NT2/D1 (cell line): Measurements from ENCODE around the gene OR51D1.

Source experiments
- DNase-seq: peaks from one replicate; pipeline ENCODE4 v3.0.0-alpha.2; 2011; ENCODE audit warnings: low read depth, low spot score
- H3K27me3 ChIP-seq: 2 replicates; pipeline ENCODE4 v1.6.0; 2011; ENCODE audit warnings: mild to moderate bottlenecking; ENCODE audit not compliant: insufficient read length, insufficient read depth
- H3K36me3 ChIP-seq: 2 replicates; pipeline ENCODE4 v1.6.1; 2011; ENCODE audit warnings: mild to moderate bottlenecking, low read length, mixed read lengths; ENCODE audit not compliant: insufficient read depth, insufficient read length
- H3K4me1 ChIP-seq: 2 replicates; pipeline ENCODE4 v1.5.1; 2011; ENCODE audit not compliant: insufficient read depth, insufficient read length
- H3K4me3 ChIP-seq: 2 replicates; pipeline ENCODE4 v1.5.1; 2011; ENCODE audit warnings: low read depth; ENCODE audit not compliant: insufficient read length
- H3K9ac ChIP-seq: 2 replicates; pipeline ENCODE4 v1.6.0; 2011; ENCODE audit warnings: low read depth; ENCODE audit not compliant: insufficient read length
- H3K9me3 ChIP-seq: 2 replicates; pipeline ENCODE4 v1.5.1; 2011; ENCODE audit warnings: mild to moderate bottlenecking, low read length; ENCODE audit not compliant: insufficient read depth
- SUZ12 ChIP-seq: IDR thresholded peaks from 2 replicates; pipeline ENCODE4 v1.6.1; 2011; ENCODE audit not compliant: insufficient read length, insufficient read depth; ENCODE audit errors: extremely low read depth
- YY1 ChIP-seq: IDR thresholded peaks from 2 replicates; pipeline ENCODE4 v1.6.1; 2011; ENCODE audit not compliant: insufficient read length, insufficient read depth
- ZNF274 ChIP-seq: IDR thresholded peaks from 2 replicates; pipeline ENCODE4 v1.6.1; 2011; ENCODE audit warnings: mild to moderate bottlenecking, low read depth, low read length

OR51D1 gene

GRCh38 chr11:4639931-4640330 is 2.7 kb downstream of the OR51D1 start:
- Histone ChIP-seq H3K9ac (no peak overlapping the region), H3K4me1 (peaks cover 2% of the 10 kb centered on the region), H3K36me3 (no peaks in the 10 kb centered on the region), H3K4me3 (no peak overlapping the region), H3K9me3 (no peaks in the 10 kb centered on the region), H3K27me3 (peaks cover 8% of the 10 kb centered on the region)
- DNase-seq = no peak
- no peak for TF ChIP-seq YY1
- TF ChIP-seq SUZ12 = no peak
- no peak for TF ChIP-seq ZNF274

GRCh38 chr11:4641501-4641900 is 4.2 kb downstream of the OR51D1 start:
- Histone ChIP-seq H3K36me3 (no peaks in the 10 kb centered on the region), H3K4me3 (no peak overlapping the region), H3K9ac (no peak overlapping the region), H3K9me3 (no peaks in the 10 kb centered on the region), H3K27me3 (peaks cover 8% of the 10 kb centered on the region), H3K4me1 (peaks cover 2% of the 10 kb centered on the region)
- no peak for DNase-seq
- no peak for TF ChIP-seq SUZ12
- TF ChIP-seq YY1 = no peak
- no peak for TF ChIP-seq ZNF274

GRCh38 chr11:4642043-4642442 is 4.8 kb downstream of the OR51D1 start:
- Histone ChIP-seq H3K4me1 (peaks cover 2% of the 10 kb centered on the region), H3K27me3 (peaks cover 6% of the 10 kb centered on the region), H3K9ac (no peak overlapping the region), H3K36me3 (no peaks in the 10 kb centered on the region), H3K4me3 (no peak overlapping the region), H3K9me3 (no peaks in the 10 kb centered on the region)
- TF ChIP-seq SUZ12 (no peak), ZNF274 (no peak), YY1 (no peak)
- no peak for DNase-seq

- Histone ChIP-seq H3K36me3 (no peaks in the 10 kb centered on the region), H3K9me3 (no peaks in the 10 kb centered on the region), H3K9ac (no peak overlapping the region), H3K4me3 (no peak overlapping the region), H3K27me3 (no peaks in the 10 kb centered on the region), H3K4me1 (no peaks in the 10 kb centered on the region)
- no peak for DNase-seq
- TF ChIP-seq SUZ12 (no peak), ZNF274 (no peak), YY1 (no peak)
Measured at GRCh38 chr11:4643076-4643475, 5.8 kb downstream of the OR51D1 start.

GRCh38 chr11:4643682-4644081 is 6.4 kb downstream of the OR51D1 start, which contains the start of gene OR51E1:
OR51E1 (plus strand) TSS chr11:4643982; CDS start chr11:4652527, 8,545 bp downstream.
- no peak for DNase-seq
- Histone ChIP-seq H3K4me1 (no peaks in the 10 kb centered on the region), H3K9me3 (no peaks in the 10 kb centered on the region), H3K36me3 (no peaks in the 10 kb centered on the region), H3K4me3 (no peak within 1 kb of the TSS), H3K9ac (no peak within 1 kb of the TSS), H3K27me3 (no peaks in the 10 kb centered on the region)
- TF ChIP-seq SUZ12 = no peak
- TF ChIP-seq YY1 = no peak
- no peak for TF ChIP-seq ZNF274

- DNase-seq = no peak
- H3K9me3 ChIP-seq = no peaks in the 10 kb centered on the region
- H3K9ac ChIP-seq = no peak overlapping the region
- no peaks in the 10 kb centered on the region for H3K36me3 ChIP-seq
- TF ChIP-seq SUZ12 (no peak), ZNF274 (no peak), YY1 (no peak)
- no peak overlapping the region for H3K4me3 ChIP-seq
- H3K4me1 ChIP-seq = no peaks in the 10 kb centered on the region
- H3K27me3 ChIP-seq = no peaks in the 10 kb centered on the region
Measured at GRCh38 chr11:4644233-4644632, 7.0 kb downstream of the OR51D1 start.

- no peaks in the 10 kb centered on the region for H3K4me1 ChIP-seq
- no peak overlapping the region for H3K4me3 ChIP-seq
- H3K36me3 ChIP-seq = no peaks in the 10 kb centered on the region
- no peak overlapping the region for H3K9ac ChIP-seq
- no peak for DNase-seq
- no peaks in the 10 kb centered on the region for H3K9me3 ChIP-seq
- no peaks in the 10 kb centered on the region for H3K27me3 ChIP-seq
- TF ChIP-seq ZNF274 (no peak), YY1 (no peak), SUZ12 (no peak)
Measured at GRCh38 chr11:4645974-4646373, 8.7 kb downstream of the OR51D1 start.
